A673 (cell line): ENCODE measurements around the gene CEMIP2. TPM values are rescaled to one million over a fixed set of nuclear protein-coding genes. Genes with fewer than 3 reads are reported as not detected.

Source experiments
- BruUV-seq: library from RNA; stranded (reverse); fragments of 400-500 nt; replicated peaks from 2 replicates; lab custom pipeline; 2021; lab: Mats Ljungman, UMichigan
- CTCF ChIA-PET: fragments of 300-600 bp; sonication (Branson Sonifier 250); formaldehyde crosslinking; loops from one replicate; lab custom pipeline; 2022; ENCODE audit warnings: antibody characterized with exemption; lab: Charles Lee
- POLR2A ChIA-PET: fragments of 300-600 bp; sonication (Branson Sonifier 250); formaldehyde crosslinking; loops from one replicate; lab custom pipeline; 2022; ENCODE audit warnings: antibody characterized with exemption; ENCODE audit not compliant: low non-redundant PET; lab: Charles Lee
- DNase-seq: peaks from one replicate; pipeline ENCODE4 v3.0.0-alpha.2; 2015; ENCODE audit warnings: low spot score
- H3K27ac ChIP-seq: fragments of 200-600 bp; sonication (generic); 2 replicates; pipeline ENCODE4 v1.5.1; 2016; ENCODE audit warnings: mixed run types, low read depth, mild to moderate bottlenecking, mixed read lengths, antibody characterized with exemption, low read length; ENCODE audit not compliant: poor library complexity, severe bottlenecking
- H3K27me3 ChIP-seq: fragments of 200-600 bp; sonication (generic); replicated peaks from 2 replicates; pipeline ENCODE4 v1.6.1; 2017; ENCODE audit warnings: mixed run types, low read depth, mild to moderate bottlenecking, mixed read lengths, antibody characterized with exemption, low read length; ENCODE audit not compliant: insufficient read depth, poor library complexity
- H3K36me3 ChIP-seq: fragments of 200-600 bp; sonication (generic); 2 replicates; pipeline ENCODE4 v1.6.1; 2016; ENCODE audit warnings: mixed run types, mild to moderate bottlenecking, mixed read lengths, antibody characterized with exemption, low read length; ENCODE audit not compliant: insufficient read depth, poor library complexity, severe bottlenecking
- H3K4me1 ChIP-seq: fragments of 200-600 bp; sonication (generic); 2 replicates; pipeline ENCODE4 v1.6.1; 2017; ENCODE audit warnings: mixed run types, mild to moderate bottlenecking, mixed read lengths, antibody characterized with exemption, low read length; ENCODE audit not compliant: insufficient read depth, poor library complexity, severe bottlenecking
- H3K4me3 ChIP-seq: fragments of 200-600 bp; sonication (generic); 2 replicates; pipeline ENCODE4 v1.5.1; 2016; ENCODE audit warnings: low read depth, mixed run types, mild to moderate bottlenecking, mixed read lengths, low read length; ENCODE audit not compliant: poor library complexity, severe bottlenecking
- H3K9me3 ChIP-seq: fragments of 200-600 bp; sonication (generic); 2 replicates; pipeline ENCODE4 v1.6.1; 2016; ENCODE audit warnings: mixed run types, low read depth, mild to moderate bottlenecking, mixed read lengths, antibody characterized with exemption, low read length; ENCODE audit not compliant: poor library complexity, severe bottlenecking
- EZH2 ChIP-seq: fragments of 200-600 bp; sonication (generic); IDR thresholded peaks from 2 replicates; pipeline ENCODE4 v1.6.1; 2017; ENCODE audit warnings: borderline replicate concordance, low read depth, mild to moderate bottlenecking, mixed read lengths, antibody characterized with exemption, low read length; ENCODE audit not compliant: poor library complexity, severe bottlenecking
- intact Hi-C: fragments of 100-400 bp; cut with micrococcal nuclease; formaldehyde crosslinking; loops from one replicate; pipeline ENCODE4 v1.10.0; 2022; ENCODE audit not compliant: unreplicated experiment
- total RNA-seq: library from RNA; stranded (reverse); gene quantifications from 2 replicates; pipeline ENCODE4 v1.2.3, GENCODE V29; 2021
- TF ChIP-seq, protein P1 (sequence below): fragments of 300-800, 200-600 bp; sonication (generic); conservative IDR thresholded peaks from 2 replicates; pipeline ENCODE4 v1.5.1; 2017; ENCODE audit warnings: low read depth, mild to moderate bottlenecking, antibody characterized with exemption, low read length, moderate library complexity, mixed read lengths

The CEMIP2 gene
- total RNA-seq, 1 experiment from 2014 or later = 32.9 TPM

DNA sequence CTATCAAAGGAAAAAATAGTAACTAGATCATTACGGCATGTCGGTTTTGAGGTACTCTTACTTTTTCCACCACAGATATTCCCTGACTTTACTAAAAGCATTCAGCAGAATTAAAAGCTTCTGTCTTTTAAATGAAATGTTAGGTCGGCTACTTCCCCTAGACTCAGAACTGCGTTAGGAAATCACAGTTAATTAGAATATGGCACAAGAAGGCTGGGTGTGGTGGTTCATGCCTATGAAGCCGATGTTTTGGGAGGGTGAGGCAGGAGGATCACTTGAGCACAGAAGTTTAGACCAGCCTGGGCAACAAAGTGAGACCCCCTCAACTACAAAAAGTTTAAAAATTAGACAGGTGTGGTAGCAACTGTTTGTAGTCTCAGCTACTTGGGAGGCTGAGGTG is 24.4 kb downstream of the CEMIP2 start:
- intact Hi-C loops = no loop called here
- CTCF ChIA-PET = no interaction called here
- BruUV-seq = no TSS peak
- POLR2A ChIA-PET = no interaction called here
- Histone ChIP-seq H3K27me3 (no peaks in the 10 kb centered on the region), H3K9me3 (no peaks in the 10 kb centered on the region), H3K27ac (no peak overlapping the region), H3K4me3 (no peak overlapping the region), H3K36me3 (no peaks in the 10 kb centered on the region), H3K4me1 (no peaks in the 10 kb centered on the region)
- no peak for DNase-seq
- TF ChIP-seq, protein P1, sequence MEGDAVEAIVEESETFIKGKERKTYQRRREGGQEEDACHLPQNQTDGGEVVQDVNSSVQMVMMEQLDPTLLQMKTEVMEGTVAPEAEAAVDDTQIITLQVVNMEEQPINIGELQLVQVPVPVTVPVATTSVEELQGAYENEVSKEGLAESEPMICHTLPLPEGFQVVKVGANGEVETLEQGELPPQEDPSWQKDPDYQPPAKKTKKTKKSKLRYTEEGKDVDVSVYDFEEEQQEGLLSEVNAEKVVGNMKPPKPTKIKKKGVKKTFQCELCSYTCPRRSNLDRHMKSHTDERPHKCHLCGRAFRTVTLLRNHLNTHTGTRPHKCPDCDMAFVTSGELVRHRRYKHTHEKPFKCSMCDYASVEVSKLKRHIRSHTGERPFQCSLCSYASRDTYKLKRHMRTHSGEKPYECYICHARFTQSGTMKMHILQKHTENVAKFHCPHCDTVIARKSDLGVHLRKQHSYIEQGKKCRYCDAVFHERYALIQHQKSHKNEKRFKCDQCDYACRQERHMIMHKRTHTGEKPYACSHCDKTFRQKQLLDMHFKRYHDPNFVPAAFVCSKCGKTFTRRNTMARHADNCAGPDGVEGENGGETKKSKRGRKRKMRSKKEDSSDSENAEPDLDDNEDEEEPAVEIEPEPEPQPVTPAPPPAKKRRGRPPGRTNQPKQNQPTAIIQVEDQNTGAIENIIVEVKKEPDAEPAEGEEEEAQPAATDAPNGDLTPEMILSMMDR = no peak
- TF ChIP-seq EZH2 = no peak

DNA sequence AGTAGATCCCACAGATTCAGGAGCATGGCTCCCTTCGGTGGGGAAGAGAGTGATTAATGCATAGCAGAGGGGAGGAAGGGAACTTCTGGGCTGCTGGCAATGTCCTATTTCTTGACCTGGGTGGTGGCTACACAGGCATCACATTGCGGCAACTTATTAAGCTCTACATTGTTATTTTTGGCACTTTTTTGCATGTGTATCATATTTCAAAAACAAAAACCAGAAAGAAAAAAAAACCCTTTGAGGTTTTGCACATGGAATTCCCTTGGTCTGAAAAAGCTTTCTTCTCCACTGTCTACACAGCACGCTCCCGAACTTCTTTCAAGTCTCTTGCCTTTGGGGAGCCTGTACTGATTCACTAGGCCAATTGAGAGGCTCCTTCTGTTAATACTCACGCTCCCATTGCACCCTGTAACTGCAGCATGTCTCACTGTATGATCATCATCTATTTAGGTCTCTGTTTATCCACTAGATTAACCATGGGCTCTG is 25.1 kb downstream of the CEMIP2 start:
- TF ChIP-seq, protein P1 = no peak
- Histone ChIP-seq H3K27me3 (no peaks in the 10 kb centered on the region), H3K4me3 (no peak overlapping the region), H3K36me3 (no peaks in the 10 kb centered on the region), H3K27ac (no peak overlapping the region), H3K9me3 (no peaks in the 10 kb centered on the region), H3K4me1 (no peaks in the 10 kb centered on the region)
- no TSS peak for BruUV-seq
- ChIA-PET CTCF (no interaction called here), POLR2A (no interaction called here)
- no peak for DNase-seq
- intact Hi-C loops = no loop called here

DNA sequence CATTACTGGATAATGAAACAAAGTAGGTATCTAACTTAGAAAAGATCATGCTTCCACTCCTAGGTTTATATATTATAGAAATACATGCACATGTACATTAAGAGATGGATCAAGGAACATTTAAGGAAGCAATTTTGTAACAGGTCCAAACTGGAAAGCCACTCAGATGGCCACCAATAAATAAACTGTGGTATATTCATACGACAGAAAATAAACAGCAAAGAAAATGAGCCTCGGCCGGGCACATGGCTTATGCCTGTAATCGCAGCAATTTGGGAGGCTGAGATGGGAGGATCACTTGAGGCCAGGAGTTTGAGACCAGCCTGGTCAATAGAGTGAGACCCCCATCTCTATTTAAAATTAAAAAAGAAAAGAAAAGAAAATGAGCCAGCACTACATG is 25.6 kb downstream of the CEMIP2 start:
- no TSS peak for BruUV-seq
- no peak overlapping the region for H3K4me3 ChIP-seq
- ChIA-PET CTCF (no interaction called here), POLR2A (no interaction called here)
- H3K9me3 ChIP-seq = no peaks in the 10 kb centered on the region
- H3K27ac ChIP-seq = no peak overlapping the region
- intact Hi-C loops = no loop called here
- H3K27me3 ChIP-seq = no peaks in the 10 kb centered on the region
- no peaks in the 10 kb centered on the region for H3K4me1 ChIP-seq
- no peaks in the 10 kb centered on the region for H3K36me3 ChIP-seq
- TF ChIP-seq, protein P1 = no peak
- TF ChIP-seq EZH2 = no peak
- DNase-seq = no peak
